KG1 (cell line): ENCODE measurements around the gene FAM131B.
"Not testable (repeated sequence)": the region's sequence is repeated elsewhere in the genome, so short reads cannot be mapped to it uniquely, and the experiment has no call there.

Source experiments
- DNase-seq: peaks from one replicate; lab custom pipeline; 2025; lab: John Stamatoyannopoulos, UW

FAM131B gene

DNA sequence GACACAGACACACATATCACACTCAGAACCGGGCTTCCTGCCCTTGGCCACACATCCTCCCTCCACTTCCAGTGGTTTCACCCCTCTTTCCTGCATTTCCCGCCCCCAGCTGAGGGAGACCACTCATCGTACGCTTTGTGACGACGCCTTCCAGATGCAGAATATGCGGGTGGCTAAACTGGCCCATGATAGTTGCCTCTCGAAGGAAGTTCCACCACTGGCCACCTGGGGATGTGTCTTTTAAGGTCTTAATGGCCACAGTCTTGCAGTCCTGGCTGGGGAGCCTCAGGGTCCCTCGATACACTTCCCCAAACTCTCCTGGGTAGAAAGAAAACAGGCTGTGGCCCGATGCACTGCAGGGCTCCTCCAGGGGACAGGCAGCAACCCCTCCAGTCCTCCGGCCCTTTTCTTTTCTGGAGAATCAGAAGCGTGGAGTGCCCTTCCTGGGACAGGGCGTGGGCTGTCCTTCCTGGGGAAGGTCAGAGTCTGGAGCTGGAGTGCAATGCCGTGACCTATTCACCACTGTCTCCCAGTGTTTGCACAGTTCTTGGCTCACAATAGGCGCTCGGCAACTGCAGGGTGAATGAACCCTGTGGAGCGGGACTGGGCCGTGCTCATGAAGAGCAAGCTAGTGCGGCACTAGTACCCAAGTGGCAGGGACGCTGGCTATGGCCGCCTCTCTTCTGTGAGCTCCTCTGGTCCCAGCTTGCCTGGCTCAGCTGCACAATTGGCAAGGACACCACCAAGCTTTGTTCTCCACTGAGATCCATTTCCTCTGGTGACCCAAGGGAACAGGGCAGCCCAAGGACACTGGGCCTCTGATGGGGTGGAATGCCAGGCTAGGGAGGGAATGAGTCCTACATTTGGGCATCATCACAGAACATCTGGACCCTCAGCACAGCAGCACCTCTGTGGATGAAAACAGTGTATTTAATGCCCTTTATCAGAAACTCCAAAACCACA, 33.0 kb upstream of the FAM131B start:
- DNase-seq = no peak

DNA sequence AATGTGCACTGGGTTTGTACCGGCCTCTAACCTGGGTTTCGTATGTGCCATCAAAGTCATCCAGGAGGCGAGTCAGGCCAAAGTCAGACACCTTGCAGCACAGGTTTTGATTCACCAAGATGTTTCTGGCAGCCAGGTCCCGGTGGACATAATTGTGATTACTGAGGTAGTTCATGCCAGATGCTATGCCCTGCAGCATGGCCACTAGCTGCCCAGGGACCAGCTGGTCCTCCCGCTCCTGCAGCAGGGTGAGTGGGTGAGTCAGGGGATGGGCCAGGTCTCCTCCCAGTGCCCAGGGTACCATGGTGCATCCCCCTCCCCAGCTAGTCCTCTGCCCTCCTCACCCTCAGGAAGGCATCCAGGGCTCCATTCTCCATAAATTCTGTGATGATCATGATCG, 32.3 kb upstream of the FAM131B start:
- no peak for DNase-seq

DNA sequence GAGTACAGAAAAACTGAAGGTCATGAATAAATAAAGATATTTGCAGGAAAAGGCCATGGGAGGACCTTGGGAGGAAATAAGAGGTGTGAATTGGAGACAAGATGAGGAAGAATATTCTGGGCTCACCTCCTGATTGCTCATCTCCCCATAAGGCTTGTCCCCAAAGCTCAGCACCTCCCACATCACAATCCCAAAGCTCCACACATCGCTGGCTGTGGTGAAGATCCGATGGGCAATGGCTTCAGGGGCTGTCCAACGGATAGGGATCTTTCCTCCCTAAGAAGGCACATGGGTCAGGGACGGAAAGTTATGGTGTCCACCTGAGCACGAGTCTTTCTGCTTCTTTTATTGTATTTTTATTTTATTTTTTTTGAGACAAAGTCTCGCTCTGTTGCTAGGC, 31.6 kb upstream of the FAM131B start:
- DNase-seq = no peak

DNA sequence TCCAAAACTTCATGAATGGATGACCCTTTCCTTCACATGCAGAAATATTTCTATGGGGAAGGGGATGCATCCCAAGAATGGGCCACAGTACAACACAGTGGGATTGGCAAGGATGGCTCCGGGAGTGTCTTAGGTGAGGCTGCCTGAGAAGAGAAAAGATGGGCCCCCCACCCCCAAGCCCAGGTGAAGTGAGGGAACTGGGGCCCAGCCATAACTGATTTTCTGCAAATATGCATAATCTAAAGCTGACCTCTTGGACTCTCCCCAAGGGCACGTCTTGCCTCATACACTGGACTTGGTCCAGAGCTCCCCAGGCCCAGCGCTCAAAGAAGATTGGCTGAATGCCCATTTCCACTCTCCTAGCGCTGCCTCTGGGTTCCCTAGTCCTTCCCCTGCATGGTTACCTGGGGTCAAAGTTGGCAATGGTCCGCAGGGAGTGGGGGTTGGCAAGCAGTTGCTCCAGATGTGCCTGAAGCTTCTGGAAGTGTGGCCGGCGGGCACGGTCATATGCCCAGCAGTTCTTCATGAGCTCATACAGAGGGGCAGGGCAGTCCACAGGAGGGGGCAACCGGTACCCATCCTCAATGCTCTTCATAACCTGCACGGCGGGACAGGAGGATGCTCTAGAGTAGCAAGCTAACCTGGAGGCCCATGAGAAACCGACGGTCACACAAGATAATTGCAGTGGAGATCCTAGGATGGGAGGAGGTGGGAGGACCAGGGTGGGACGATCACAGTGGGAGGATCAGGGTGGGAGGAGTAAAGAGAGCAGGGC, 30.9 kb upstream of the FAM131B start:
- DNase-seq = no peak

DNA sequence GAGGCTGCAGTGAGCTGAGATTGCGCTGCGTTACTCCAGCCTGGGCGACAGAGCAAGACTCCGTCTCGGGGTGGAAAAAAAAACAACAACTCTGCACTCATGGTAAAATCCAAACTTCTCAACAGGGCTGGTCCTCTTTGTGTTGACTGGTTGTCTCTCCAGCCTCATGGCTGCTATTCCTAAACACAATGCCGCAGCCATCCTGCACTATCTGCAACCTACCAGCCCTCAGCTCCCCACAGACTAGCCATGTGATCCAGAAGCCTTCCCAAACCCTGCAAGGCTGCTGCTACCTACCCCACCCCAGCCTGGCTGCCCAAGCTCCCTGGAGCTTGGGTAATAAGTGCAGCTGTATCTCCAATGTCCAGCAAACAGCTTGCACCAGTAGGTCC, 30.4 kb upstream of the FAM131B start:
- no peak for DNase-seq

DNA sequence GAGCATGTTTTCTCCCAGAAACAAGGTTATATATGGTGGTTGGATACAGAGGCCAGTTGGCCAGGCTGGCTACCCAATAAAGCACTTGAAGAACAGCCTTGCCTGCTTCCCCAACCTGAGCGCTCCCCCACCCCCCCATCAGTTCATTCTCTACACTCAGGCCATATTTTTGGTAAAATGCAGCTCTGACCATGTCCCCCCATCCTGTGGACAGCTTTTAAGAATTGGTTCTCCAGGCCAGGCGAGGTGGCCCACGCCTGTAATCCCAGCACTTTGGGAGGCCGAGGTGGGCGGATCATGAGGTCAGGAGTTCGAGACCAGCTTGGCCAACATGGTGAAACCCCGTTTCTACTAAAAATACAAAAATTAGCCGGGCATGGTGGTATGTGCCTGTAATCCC, 29.9 kb upstream of the FAM131B start:
- not testable (repeated sequence) for DNase-seq

DNA sequence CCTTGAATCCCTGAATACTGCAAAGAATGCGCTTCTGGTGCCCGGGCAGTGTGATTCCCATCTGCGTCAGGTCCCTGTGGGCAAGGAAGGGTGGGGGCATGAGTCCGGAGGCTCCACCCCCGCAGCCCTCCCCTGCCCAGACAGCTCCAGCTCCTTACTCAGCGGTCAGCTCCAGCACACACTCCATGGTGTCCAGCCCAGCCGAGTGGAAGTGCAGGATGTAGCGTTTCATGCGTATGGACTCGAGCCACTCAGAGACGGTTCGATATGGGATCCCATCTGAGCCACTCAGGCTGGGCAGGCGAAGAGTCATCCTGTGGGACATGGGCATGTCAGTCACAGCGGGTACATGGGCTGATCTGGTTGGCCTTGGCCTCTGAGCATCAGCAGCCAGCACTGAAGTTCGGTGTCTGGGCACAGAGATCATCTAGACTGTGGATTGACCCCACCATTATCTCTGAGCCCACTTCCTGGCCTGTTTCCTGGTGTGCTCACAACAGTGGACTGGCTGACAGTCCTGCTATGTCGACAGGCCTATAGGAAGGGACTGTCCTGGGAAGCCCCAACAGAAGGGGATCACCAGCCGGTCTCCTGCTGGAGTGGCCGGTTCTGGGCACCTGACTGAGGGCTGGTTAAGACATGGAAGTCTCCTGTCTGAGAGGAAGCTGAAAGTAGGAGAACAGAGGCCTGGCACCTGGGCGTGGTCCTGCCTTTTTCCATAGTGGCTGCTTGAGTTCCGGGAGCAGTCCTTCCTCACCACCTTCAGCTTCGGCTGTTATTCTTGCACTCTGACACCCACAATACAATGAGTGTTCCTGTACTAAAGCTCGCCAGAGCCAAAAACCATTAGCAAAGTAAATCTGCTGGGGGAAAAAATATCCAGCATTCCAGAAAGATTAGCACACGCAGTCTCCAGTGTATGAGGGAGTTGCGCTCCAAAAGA, 29.2 kb upstream of the FAM131B start:
- DNase-seq = no peak

DNA sequence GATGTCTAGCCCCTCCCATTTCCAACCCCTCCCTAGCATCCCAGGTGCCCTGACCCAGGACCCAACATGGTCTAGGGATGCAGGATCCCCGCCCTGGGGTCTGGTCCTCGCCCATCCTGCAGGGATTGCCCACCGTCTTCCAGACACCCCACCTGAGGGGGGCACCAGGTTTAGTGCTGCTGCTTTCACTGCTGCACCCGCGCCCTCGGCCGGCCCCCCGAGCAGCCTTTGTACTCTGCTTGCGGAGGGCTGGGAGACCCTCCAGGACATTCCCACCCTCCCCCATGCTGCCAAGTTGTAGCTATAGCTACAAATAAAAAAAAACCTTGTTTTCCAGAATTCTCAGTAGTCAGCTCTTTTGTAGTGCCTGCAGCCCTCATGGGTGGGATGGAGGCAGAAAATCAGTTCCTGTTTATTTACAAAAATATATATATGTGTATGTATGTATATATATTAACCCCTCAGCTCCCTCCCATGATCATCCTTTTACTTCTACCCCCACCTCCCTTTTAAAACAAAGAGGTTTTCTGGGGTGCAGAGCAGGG, 28.3 kb upstream of the FAM131B start:
- no peak for DNase-seq

DNA sequence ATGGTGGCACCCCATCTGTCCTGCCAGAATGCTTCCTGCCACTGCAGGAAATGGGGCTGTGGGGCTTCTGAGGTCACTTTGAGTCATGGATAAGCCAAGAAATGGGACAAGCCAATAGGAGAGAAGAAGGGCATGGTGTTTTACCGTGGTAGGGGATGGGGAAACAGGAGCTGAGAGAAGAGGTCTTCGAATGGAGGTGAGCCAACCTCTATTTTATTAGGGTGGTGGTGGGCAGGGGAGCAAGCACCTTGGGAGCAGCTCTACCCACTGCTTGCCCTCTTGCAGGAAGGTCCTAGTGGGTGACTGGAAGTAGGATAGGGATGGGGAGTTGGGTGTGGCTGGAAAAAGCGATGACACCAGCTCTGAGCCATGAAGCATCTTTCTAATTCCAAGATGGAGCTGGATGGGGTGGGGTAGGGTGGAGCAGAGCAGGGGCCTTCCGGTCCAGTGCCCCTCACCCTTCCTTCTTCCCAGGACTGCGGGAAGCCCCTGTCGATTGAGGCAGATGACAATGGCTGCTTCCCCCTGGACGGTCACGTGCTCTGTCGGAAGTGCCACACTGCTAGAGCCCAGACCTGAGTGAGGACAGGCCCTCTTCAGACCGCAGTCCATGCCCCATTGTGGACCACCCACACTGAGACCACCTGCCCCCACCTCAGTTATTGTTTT, 27.7 kb upstream of the FAM131B start:
- no peak for DNase-seq

DNA sequence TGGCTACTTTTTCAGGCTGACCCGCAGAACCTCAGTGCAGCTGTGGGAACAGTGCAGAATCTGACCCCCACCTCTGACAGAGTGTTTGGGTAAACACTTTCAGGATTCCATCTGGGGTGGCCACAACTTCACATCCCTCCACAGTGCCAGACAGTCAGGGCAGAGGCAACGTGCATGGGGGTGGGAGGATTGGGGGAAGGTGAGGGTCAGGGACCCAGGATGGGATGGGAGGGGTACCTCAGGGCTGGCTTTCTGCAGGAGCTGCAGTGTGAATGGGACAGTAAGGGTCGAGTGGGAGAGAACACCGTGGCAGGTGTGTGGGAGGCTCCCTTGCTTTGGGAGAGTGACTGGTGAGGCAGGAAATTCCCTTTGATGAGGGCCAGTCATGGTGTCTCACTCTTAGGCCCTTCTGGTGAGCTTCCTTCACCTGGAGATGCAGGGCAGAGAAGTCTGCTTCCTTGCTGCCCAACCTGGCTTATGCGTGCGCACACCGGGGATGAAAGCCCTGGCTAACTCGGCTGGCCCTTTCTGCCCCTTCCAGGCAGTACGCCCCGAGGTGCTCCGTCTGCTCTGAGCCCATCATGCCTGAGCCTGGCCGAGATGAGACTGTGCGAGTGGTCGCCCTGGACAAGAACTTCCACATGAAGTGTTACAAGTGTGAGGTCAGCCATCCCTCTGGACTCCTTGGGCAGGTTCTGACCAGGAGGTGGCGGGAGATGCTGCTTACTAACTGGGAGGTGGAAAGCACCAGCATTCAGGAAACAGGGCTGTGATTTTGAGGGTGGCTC, 27.0 kb upstream of the FAM131B start:
- DNase-seq = no peak

DNA sequence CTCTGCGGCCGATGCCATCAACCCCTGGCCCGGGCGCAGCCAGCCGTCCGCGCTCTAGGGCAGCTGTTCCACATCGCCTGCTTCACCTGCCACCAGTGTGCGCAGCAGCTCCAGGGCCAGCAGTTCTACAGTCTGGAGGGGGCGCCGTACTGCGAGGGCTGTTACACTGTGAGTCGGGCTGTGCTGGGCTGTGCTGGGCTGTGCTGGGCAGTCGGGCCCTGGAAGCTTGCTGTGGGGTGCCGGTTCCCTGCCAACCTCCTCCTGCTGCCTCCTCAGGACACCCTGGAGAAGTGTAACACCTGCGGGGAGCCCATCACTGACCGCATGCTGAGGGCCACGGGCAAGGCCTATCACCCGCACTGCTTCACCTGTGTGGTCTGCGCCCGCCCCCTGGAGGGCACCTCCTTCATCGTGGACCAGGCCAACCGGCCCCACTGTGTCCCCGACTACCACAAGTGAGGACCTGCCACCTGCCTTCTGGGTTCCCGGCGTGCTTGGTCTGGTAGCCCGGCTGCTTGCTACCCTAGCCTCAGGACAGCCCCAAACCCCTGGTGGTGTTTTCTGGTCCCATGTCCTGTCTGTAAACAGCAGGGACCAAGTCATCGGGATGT, 26.1 kb upstream of the FAM131B start:
- no peak for DNase-seq

DNA sequence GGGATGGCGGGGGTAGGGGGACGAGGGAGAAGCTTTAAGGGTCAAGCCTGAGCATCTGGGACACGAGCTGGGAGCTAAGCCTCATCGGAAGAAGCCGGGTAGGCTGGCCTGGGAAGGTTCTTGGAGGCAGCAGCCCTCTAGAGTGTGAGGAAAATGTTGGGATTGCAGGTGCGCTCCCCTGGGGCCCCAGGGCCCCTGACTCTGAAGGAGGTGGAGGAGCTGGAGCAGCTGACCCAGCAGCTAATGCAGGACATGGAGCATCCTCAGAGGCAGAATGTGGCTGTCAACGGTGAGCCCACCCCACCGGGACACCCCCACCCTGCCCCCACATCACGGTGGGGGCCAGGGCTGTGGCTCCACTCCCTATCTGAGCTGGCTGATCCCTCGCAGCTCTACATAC, 25.5 kb upstream of the FAM131B start:
- DNase-seq = no peak

DNA sequence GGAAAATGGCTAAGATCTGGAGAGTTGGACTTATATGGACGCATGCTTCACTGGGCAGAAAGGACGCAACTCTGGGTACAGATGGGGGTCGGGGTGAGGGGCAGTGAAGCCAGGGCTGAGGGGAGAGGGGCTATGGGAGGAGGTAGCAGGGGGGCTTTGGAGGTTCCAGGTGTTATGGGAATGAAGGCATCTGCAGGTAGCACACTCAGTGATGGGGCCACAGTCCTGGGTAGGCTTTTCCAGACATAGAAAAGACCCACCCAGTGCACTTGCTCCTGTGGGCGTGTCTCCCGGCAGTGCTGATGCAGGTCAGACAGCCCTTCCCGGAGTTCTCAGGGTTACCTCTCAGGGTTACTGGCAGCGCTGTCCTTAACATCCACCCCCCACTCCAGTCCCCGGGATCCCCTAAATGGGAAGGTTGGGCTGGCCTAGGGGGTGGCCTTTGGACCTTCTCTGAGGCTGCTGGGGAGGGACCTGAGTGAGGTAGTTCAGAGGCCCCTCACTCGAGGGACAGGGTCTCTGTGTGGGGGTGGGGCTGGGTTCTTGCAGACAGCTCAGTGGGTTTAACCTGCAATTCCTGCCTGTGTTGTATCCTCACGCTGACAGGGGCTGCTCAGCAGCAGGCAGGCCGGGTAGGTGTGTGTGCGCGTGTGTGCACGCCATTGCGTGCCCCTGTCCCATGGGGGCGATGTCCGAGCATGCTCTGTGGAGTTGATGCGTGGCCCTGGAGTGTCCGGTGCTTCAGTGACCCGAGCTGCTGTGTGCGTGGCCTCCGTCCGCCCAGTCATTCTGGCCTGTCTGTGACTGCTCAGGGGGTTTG, 24.9 kb upstream of the FAM131B start:
- DNase-seq = no peak

DNA sequence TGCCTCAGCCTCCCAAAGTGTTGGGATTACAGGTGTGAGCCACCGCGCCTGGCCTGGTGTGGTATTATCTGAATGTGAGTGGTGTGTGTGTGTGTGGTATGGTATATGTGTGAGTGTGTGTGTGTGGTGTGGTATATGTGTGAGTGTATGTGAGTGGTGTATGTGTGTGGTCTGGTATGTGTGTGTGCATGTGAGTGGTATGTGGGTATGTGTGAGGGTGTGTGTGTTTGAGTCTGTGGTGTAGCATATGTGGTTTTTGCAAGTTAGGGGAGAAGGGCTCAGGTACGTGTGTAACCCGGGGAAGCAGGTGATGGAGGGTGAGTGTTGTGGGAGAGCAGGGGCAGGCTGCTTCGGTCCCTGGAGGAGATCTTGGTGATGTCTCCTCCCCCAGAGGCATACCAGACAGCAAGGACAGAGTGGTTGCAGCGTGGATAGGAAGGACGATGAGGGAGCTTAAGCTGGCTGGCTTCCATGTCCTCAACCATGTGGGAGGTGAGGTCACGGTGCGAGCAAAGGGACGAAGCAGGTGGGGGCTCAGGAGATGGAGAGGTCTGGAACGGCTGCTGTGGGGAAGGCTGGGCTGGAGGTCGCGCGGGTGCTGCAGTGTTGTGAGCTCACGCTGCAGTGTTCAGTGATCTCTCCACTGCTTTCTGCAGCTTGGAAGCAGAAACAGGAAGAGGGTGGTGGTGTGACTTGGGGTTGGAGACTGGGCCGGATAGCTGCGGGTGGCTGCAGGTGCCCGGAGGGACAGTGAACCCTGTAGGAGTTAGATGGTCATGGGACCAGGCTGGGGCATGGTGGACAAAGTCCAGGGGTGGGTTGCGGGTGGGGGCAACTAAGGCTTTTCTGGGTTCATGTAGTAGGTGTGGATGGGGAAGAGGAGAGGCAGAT, 23.6 kb upstream of the FAM131B start:
- DNase-seq = no peak

DNA sequence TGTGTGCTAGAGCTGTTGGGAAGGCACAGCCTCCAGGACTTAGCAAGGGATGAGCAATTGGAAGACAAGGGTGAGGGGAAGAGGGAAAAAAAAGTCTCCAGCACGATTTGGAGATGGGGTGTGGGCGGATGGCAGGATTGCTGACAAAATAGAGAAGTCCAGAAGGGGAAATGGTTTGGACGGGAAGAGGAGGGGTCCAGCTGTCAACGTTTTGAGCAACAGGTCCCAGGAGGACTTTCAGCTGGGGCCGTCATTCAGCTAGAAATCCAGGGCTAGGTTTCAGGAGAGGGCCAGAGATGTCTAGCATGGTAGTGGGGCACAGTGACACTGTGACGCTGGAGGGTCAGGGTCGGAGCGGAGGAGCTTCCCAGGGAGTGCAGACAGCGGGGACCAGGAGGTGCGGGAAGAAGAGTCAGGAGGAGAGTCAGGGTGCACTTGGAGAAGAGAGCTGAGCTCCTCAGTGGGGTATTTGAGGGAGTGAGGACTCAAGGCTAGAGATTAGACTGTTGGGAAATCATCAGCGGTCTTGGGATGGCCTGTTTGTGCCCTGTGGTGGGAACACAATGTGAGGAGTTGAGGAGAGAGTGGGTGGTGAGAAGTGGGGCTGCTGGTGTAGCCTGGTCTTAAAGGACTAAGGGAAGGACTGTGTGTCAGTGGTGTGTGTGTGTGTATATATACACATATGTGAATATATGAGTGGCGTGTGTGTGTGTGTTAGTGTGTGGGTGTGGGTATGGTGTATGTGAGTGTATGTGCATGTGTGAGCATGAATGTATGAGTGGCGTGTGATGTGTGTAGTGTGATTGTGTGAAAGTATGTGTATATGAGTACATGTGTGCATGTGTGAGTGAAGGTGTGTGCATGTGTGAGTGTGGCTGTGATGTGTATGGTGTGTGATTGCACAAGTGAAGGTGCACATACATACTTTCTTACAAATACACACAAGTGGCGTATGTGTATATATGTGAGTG, 22.4 kb upstream of the FAM131B start:
- DNase-seq = no peak

DNA sequence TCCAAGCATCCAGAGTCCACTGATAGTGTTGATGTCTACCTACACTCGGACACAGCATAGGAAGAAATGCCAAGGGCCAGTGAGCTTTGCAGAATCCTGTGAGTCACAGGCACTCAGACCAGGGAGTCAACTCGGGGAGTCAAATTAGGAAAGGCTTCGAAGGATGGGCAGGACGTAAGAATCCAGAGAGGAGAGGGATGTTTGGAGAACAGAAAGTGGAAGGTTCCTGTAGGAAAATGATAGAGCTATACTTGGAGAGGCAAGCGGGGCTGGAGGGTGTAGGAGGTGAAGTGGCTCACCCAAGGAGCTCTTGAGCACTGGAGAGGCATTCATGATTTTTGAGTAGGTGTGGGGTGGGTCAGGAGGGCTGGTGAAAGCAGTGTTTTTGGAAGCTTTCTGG, 21.6 kb upstream of the FAM131B start:
- DNase-seq = no peak

DNA sequence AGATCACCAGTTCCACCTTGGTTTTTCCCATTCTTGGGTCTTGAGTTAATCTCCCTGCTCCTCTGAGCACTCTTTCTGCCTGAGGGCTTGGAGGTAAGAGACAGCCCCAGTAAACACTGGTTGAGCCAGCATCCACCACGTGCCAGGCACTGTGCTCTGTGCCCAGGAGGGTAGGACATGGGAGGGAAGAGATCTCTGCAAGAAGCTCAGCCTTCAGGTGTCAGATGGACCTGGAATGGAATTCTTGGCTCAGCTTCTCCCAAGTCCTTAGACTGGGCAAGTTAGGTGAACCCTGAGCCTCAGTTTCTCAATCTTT, 21.1 kb upstream of the FAM131B start:
- DNase-seq = no peak
